Amniotic epithelial cell (primary cell): ENCODE results near the gene FGA.
"Not testable (repeated sequence)": the region's sequence is repeated elsewhere in the genome, so short reads cannot be mapped to it uniquely, and the experiment has no call there.

Source experiments
- DNase-seq: peaks from one replicate; pipeline ENCODE4 v3.0.0-alpha.2; 2010; ENCODE audit warnings: low read depth

FGA gene

GRCh38 chr4:154606728-154607723, 16.5 kb upstream of the FGA start:
- DNase-seq = peak; percentile 39

DNA sequence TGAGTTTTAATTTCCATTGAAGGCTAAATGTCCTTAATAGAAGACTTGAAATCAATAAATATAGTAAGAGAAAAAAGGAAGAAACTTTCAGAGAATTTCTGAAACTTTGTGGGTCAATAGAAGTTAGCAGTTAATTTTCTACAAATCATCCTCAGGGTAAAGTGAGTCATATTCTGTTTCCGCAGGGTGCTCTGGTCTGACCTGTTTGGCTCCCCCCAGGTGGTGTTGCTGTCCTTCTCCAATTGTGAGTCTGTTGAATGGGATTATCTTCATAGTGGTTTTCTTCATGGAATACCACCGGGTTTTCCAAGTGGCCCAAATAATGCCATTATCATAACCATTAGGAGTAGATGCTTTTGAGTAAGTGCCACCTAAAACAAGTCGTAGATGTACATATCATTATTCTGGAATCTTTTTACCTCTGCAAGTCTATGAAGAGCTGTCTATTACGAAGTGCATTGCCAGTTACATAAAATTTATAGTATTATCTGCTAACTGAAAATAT, 14.2 kb upstream of the FGA start:
- no peak for DNase-seq

GRCh38 chr4:154603033-154603943, 12.7 kb upstream of the FGA start:
- no peak for DNase-seq

- DNase-seq = no peak
Measured at GRCh38 chr4:154602404-154603020, 12.0 kb upstream of the FGA start.

- DNase-seq = no peak
Measured at GRCh38 chr4:154597798-154598774, 7.5 kb upstream of the FGA start.

GRCh38 chr4:154597281-154597680, 6.7 kb upstream of the FGA start:
- not testable (repeated sequence) for DNase-seq

GRCh38 chr4:154595807-154596206, 5.3 kb upstream of the FGA start:
- peak; percentile 88 for DNase-seq

- not testable (repeated sequence) for DNase-seq
Measured at GRCh38 chr4:154594343-154594742, 3.8 kb upstream of the FGA start.

- no peak for DNase-seq
Measured at GRCh38 chr4:154593868-154594267, 3.3 kb upstream of the FGA start.

DNA sequence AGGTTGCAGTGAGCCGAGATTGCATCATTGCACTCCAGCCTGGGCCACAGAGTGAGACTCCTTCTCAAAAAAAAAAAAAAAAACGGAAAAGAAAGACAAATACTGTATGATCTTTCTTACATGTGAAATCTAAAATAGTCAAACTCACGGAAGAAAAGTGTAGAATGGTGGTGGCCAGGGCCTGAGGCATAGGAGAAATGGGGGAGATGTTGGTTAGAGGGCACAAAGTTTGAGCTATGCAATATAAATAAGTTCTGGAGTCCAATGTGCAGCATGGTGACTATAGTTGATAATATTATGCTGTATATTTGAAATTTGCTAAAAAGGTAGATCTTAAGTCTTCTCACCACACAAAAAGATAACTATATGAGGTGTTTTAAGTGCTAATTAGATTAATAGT, 1.3 kb upstream of the FGA start:
- no peak for DNase-seq

DNA sequence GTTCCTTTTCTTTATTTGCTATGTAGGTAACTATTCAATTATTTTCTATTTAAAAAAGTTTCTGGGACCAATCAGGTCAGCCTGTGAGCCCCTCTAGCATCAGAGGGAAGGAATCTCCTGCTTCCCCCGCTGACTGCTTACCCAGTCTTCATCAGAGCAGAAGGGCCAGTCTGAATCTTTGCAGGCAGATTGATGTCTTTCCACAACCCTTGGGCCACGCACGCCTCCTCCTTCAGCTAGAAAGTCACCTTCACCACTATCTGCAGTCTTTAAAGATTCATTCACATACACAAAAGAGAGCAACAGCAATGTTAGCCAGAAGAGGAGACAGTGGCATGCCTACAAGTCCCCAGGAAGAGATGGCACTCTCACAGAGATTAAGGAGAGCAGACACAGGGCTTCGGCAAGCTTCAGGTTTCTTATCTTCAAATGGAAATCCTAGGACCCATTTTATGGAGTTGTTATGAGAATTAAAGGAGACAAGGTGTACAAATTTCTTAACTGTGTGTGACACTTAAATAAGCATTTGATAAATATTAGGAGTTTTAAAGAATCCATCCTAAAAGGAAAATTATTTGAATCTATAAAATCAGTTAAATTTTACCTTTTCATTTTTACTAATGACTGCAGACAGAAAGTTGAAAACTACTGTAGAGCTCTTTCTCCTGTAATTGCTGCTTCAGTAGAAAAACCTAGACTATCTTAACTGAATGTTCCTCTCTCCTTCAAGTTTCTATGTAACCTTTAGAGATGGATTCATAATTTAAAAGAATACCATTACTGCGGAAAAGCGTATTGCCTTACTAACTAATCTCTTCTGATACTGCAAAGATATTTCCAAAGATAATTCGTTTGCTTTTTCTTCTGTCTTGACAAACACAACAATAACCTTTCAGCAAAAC, 995 bp downstream of the FGA start:
- no peak for DNase-seq

- DNase-seq = no peak
Measured at GRCh38 chr4:154588198-154588597, 2.3 kb downstream of the FGA start.

- no peak for DNase-seq
Measured at GRCh38 chr4:154586296-154587033, 4.1 kb downstream of the FGA start.

GRCh38 chr4:154585369-154586018, 5.0 kb downstream of the FGA start:
- DNase-seq = no peak

- DNase-seq = no peak
Measured at GRCh38 chr4:154584259-154584658, 6.3 kb downstream of the FGA start.

DNA sequence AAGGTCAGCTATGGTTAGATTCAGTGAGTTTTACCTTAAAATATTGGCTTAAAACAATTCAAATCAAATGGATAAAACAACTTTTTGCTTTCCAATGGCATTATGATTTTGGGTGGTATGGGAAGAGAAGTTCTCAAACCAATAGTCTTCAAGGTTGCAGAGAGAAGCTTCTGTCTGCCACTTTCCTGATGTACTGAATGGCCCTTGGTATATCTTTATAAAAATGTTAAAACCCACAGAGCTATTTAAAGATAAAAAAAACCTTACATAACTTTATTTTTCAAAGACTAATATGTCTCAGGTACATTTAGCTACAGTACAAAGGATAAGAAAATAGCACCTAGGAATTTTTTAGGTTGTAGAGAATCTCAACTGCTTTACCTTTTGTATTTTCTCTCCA, 6.9 kb downstream of the FGA start:
- no peak for DNase-seq

GRCh38 chr4:154583230-154583629, 7.3 kb downstream of the FGA start:
- DNase-seq = no peak

- DNase-seq = no peak
Measured at GRCh38 chr4:154582723-154583122, 7.8 kb downstream of the FGA start.

GRCh38 chr4:154579927-154580326, 10.6 kb downstream of the FGA start:
- DNase-seq = no peak
